Measurements from ENCODE around the gene TARDBP. TPM values are rescaled to one million over a fixed set of nuclear protein-coding genes. Genes with fewer than 3 reads are reported as not detected.
"Not testable (repeated sequence)": the region's sequence is repeated elsewhere in the genome, so short reads cannot be mapped to it uniquely, and the experiment has no call there.

The TARDBP gene
- total RNA-seq, 1 donor from 2014 or later = 71.2 TPM

DNA sequence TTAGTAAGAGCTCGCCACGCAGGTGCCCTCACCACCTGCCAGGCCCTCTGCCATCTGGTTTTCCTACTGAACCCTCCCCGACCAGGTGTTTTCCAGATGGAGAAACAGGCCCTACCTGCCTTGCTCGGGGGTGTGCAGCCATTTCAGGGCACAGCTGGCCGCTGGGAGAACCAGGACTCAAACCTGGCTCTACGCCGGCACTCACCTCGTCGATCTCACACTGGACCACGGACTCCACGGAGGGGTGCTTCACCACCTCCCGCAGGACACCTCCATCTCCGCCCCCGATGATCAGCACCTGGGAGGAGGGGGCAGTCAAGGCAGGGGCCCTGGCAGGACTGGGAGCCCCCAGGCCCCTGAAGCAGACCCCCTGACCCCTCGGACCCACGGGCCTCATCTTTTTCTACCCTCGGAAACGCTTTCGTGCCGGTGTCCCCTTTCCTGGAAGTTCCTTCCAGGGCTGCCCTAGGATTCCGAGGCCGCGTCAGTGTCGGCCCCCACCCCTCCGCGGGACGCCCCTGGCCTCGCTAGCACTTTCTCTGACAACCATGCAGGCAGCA lies 46.2 kb downstream of the TARDBP start:
- H3K27me3 ChIP-seq (ENCODE audit: control insufficient read depth, insufficient read depth, low read length) = no peaks in the 10 kb centered on the region
- H3K36me3 ChIP-seq (ENCODE audit: control insufficient read depth, insufficient read depth, low read length) = peaks cover 3% of the 10 kb centered on the region
- TF ChIP-seq, protein P1, sequence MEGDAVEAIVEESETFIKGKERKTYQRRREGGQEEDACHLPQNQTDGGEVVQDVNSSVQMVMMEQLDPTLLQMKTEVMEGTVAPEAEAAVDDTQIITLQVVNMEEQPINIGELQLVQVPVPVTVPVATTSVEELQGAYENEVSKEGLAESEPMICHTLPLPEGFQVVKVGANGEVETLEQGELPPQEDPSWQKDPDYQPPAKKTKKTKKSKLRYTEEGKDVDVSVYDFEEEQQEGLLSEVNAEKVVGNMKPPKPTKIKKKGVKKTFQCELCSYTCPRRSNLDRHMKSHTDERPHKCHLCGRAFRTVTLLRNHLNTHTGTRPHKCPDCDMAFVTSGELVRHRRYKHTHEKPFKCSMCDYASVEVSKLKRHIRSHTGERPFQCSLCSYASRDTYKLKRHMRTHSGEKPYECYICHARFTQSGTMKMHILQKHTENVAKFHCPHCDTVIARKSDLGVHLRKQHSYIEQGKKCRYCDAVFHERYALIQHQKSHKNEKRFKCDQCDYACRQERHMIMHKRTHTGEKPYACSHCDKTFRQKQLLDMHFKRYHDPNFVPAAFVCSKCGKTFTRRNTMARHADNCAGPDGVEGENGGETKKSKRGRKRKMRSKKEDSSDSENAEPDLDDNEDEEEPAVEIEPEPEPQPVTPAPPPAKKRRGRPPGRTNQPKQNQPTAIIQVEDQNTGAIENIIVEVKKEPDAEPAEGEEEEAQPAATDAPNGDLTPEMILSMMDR (IDR thresholded peaks at IDR 0.05; ENCODE audit: insufficient read depth, low read length, poor library complexity, severe bottlenecking) = no peak
- DNase-seq (ENCODE audit: low read depth) = no peak
- peak overlapping the region; percentile 92 for H3K4me3 ChIP-seq (ENCODE audit: low read depth, low read length)

DNA sequence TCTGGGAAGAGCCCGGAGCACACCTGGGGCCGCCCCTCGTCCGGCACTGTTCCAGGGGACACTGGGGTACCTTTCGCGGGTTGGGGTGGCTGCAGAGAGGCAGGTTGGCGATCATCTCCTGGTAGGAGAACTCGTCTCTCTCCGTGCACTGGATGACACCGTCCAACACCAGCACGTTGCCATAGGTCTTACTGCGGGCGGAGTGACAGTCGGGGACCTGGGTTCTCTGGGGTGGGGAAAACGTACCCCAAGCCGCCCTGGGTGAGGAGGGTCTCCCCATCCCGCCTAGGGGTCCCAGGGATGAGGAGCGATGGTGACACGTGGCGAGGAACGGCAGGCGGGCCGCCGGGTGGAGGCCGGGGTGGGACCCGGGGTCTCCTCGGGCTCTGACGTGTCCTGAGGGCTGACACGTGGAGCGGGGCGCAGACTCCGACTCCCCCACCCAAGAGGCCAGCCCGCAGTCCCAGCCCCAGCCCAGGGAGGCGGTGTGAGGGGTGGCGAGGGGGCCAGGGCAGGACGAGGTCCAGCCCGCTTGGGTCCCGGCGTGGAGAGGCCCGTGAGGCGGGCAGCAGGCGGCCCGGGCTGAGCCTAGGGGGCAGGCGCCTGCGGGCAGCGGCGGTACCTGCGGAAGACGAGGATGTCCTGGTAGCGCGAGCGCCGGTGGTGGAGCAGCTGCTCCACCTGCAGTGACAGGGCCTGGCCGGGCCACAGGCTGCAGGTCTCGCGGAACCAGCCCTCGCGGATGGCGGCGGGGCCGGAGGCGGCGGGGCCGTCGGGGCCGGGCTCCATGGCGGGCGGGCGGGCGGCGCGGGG lies 46.9 kb downstream of the TARDBP start:
- DNase-seq (ENCODE audit: low read depth) = no peak

DNA sequence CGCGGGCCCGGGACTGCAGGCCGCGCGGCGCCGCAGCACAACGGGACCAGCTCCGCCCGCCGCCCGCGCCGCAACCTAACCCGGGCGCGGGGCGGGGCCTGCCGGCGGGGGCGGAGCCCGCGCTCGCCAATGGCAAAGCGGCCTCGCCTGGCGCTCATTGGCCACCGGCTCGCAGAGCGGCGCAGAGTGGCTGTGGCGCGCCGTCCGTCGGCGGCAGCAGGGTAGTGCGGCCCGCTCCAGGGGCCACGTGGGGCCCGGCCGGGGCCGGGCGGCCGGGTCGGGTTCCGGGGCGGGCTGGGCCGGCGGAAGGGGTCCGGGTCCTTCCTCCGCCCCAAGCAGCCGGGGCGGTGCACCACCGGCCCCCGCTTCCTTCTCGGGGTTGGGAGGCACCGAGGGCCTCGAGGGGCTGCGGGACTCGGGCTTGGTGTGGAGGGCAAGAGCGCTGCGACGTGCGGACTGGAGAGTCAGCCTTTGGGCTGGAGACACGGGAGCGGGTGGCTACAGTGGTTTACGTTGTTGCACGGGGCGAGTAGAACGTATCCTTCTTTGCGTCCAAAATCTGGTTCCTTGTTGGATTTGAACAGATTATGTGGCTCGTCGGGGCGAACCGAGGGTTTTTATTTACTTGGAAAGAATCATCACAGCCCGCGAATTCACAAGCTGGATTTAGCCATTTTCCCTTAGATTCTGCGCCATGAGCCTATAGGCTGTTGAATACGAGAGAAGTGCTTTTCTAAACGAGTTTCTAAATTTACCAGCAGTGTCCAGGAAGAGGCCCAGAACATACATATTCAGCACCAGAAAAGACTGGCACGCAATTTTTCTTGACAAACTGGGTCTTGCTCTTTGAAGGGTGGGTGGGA lies 47.7 kb downstream of the TARDBP start, which contains the start of gene SRM:
SRM (minus strand) TSS at position 51 of the 863 bp plus-strand sequence. CDS start 75 bp downstream, outside the sequence.
- peak within 1 kb of the TSS; percentile 92 for H3K4me3 ChIP-seq (ENCODE audit: low read depth, low read length)
- DNase-seq (ENCODE audit: low read depth) = peak; percentile 57
- peaks cover 3% of the 10 kb centered on the region for H3K36me3 ChIP-seq (ENCODE audit: control insufficient read depth, insufficient read depth, low read length)
- H3K27me3 ChIP-seq (ENCODE audit: control insufficient read depth, insufficient read depth, low read length) = no peaks in the 10 kb centered on the region
- TF ChIP-seq, protein P1 (IDR thresholded peaks at IDR 0.05; ENCODE audit: insufficient read depth, low read length, poor library complexity, severe bottlenecking) = no peak

More for the DNA sequence above, 46.9 kb downstream of the TARDBP start:
- peaks cover 2% of the 10 kb centered on the region for H3K36me3 ChIP-seq (ENCODE audit: control insufficient read depth, insufficient read depth, low read length)
- H3K27me3 ChIP-seq (ENCODE audit: control insufficient read depth, insufficient read depth, low read length) = no peaks in the 10 kb centered on the region
- TF ChIP-seq, protein P1 (IDR thresholded peaks at IDR 0.05; ENCODE audit: insufficient read depth, low read length, poor library complexity, severe bottlenecking) = no peak
- H3K4me3 ChIP-seq (ENCODE audit: low read depth, low read length) = peak overlapping the region; percentile 92

DNA sequence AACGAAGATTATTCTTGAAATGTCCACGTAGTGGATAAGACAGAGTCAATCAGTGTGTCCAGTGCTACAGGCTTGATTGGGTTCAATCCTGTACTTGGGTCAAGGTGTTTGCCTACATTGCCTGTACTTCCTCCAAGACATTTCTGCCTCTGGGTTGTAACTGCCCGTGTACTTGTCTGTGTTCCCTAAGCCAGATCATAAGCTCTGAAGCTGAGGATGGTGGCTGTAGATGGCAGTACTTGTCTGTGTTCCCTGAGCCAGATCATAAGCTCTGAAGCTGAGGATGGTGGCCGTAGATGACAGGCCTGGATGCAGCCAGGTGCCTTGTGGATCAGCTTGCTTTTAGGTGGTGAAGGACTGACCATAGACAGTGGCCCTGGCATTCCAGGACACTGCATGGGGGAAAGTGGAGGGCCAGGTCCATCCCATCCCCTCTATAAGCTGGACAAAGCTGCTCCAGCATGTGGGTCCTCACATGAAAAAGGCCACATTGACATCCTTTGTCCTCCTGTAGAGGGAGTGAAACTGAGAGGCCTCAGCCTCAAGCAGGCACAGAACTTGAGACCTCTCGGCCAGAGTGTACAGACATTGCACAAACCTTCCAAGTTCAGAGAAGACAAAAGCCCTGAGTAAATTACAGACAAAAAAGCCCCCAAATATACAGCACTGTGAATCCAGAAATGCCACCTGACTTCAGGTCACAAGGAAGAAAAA lies 49.4 kb downstream of the TARDBP start:
- no peak for DNase-seq (ENCODE audit: low read depth)
- peaks cover 2% of the 10 kb centered on the region for H3K36me3 ChIP-seq (ENCODE audit: control insufficient read depth, insufficient read depth, low read length)
- TF ChIP-seq, protein P1 (IDR thresholded peaks at IDR 0.05; ENCODE audit: insufficient read depth, low read length, poor library complexity, severe bottlenecking) = no peak
- no peaks in the 10 kb centered on the region for H3K27me3 ChIP-seq (ENCODE audit: control insufficient read depth, insufficient read depth, low read length)
- H3K4me3 ChIP-seq (ENCODE audit: low read depth, low read length) = no peak overlapping the region

DNA sequence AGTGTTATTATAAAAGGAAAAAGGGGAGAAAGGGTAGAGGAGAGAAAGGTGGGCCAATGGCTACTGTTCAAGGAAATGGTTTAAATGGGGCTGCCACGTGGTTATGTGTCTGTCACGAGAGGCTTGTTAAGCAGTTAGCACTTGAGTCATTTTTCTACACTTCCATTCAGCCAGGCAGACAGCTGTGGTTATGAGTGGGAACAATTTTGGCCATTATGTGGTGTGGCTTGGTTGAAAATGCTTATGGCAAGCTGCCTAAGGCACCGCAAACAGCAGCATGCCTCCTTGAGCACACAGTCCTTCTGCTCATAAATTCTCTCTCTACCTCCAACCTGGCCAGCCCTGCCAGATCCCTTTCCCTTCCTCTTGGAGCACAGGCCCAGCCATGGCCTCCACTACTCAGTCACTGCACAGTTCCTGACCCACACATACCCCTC lies 50.5 kb downstream of the TARDBP start:
- H3K4me3 ChIP-seq (ENCODE audit: low read depth, low read length) = no peak overlapping the region
- TF ChIP-seq, protein P1 (IDR thresholded peaks at IDR 0.05; ENCODE audit: insufficient read depth, low read length, poor library complexity, severe bottlenecking) = no peak
- H3K27me3 ChIP-seq (ENCODE audit: control insufficient read depth, insufficient read depth, low read length) = no peaks in the 10 kb centered on the region
- no peak for DNase-seq (ENCODE audit: low read depth)
- peaks cover 4% of the 10 kb centered on the region for H3K36me3 ChIP-seq (ENCODE audit: control insufficient read depth, insufficient read depth, low read length)

DNA sequence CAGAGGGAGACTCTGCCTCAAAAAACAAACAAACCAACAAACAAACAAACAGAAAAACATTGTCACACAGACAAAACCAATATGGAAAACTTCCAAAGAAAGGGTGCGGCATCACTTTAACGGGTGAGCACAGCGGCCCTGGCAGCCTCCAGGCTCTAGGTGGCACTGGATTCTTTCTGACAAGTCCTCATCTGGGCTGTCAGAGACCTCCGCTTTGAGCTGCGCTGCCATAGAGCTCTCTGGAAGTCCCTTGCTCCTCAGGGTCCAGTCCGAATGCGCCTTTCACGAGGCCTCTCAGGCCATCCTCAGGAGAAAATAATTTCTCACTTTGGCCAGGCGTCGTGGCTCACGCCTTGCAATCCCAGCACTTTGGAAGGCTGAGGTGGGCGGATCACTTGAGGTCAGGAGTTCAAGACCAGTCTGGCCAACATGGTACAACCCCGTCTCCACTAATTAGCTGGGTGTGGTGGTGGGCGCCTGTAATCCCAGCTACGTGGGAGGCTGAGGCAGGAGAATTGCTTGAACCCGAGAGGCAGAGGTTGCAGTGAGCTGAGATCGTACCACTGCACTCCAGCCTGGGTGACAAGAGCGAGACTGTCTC lies 51.6 kb downstream of the TARDBP start:
- not testable (repeated sequence) for H3K4me3 ChIP-seq (ENCODE audit: low read depth, low read length); DNase-seq (ENCODE audit: low read depth); H3K36me3 ChIP-seq (ENCODE audit: control insufficient read depth, insufficient read depth, low read length); H3K27me3 ChIP-seq (ENCODE audit: control insufficient read depth, insufficient read depth, low read length)

Measured in kidney epithelial cell (primary cell).